ENCODE measurements around the gene NBPF3. TPM values are rescaled to one million over a fixed set of nuclear protein-coding genes. Genes with fewer than 3 reads are reported as not detected.

Gene NBPF3
- total and polyA plus RNA-seq, 4 experiments from 2014 or later: 4.2 to 14.3 (median 10.3) TPM

DNA sequence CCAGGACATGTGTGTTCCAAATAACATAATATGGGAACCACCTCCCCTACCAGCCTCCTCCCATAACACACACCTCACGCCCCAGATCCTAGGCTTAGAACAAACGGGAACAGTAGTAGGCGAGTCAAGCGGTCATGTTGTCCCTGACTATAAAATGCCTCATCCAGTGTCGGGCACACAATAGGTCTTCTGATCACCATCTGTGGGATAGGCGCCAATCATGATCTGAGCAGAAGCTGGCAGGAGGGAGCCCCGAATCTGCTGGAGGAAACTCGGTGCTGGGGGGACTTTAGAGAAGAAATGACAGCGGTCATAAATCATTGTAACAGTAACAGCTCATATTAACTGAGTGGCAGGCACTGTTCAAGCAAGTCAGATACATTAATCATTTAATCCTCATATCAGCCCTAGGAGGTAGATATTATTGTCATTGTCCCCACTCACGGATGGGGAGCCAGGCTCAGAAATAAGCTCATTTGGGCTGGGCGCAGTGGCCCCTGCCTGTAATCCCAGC, 82.6 kb downstream of the NBPF3 start:
- no peaks in the 10 kb centered on the region for H3K27me3 ChIP-seq (ENCODE audit: insufficient read depth, low read length)
- H3K4me3 ChIP-seq (ENCODE audit: low read length in 2 of 2): no peak overlapping the region
- ChIA-PET CTCF (ENCODE audit: partially characterized antibody) (no interaction called here), POLR2A (ENCODE audit: partially characterized antibody) (interaction anchor here (0.6 kb wide), 1 partner anchor 38 kb away, joined by 3 read pairs; no protein-coding TSS in a partner anchor)
- Mint-ChIP-seq H3K4me1 (no peaks in the 10 kb centered on the region), H3K36me3 (no peaks in the 10 kb centered on the region), H3K27ac (no peak overlapping the region), H3K4me3 (no peak overlapping the region), H3K9me3 (no peaks in the 10 kb centered on the region), H3K27me3 (peaks cover 0 to 2% of the 10 kb centered on the region in 2 donors)
- intact Hi-C loops (cut with micrococcal nuclease): no loop called here
- no peaks in the 10 kb centered on the region for H3K9me3 ChIP-seq (ENCODE audit: control insufficient read depth in 1 of 2, low read length in 2 of 2)
- no peak overlapping the region for H3K27ac ChIP-seq (ENCODE audit: low read depth, low read length)
- no peaks in the 10 kb centered on the region for H3K4me1 ChIP-seq (ENCODE audit: insufficient read depth, low read length)
- DNase-seq: no peak
- H3K36me3 ChIP-seq (ENCODE audit: insufficient read depth, low read length): no peaks in the 10 kb centered on the region

DNA sequence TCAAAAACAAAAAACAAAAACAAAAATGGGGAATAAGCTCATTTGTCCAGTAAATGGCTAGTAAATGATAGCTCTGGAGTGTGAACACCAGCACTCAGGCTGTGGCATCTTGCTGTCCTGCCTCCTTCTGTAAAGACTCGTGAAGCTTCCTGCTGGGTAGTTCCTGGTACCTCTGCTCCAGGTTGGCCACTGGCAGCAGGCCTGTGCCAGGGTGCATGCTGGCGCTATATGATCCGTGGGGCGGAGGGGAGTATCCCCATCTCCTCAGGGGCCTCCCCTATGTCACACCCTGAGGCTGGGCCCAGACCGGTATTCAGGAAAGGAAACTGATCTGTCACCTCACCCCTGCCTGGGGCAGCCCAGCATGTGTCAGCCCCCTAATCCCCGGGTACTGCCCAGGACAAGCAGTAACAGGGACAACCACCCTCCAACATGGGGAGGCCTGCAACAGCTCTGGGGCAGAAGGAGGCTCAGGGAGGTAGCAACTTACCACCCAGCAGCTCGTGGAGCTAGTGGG, 83.4 kb downstream of the NBPF3 start:
- H3K27me3 Mint-ChIP-seq: peaks cover 0 to 2% of the 10 kb centered on the region in 2 donors
- H3K27ac Mint-ChIP-seq: no peak overlapping the region
- no peaks in the 10 kb centered on the region for H3K4me1 Mint-ChIP-seq
- no peaks in the 10 kb centered on the region for H3K36me3 ChIP-seq (ENCODE audit: insufficient read depth, low read length)
- intact Hi-C loops (cut with micrococcal nuclease): no loop called here
- H3K9me3 Mint-ChIP-seq: no peaks in the 10 kb centered on the region
- H3K4me3 ChIP-seq (ENCODE audit: low read length in 2 of 2): no peak overlapping the region
- no peak overlapping the region for H3K4me3 Mint-ChIP-seq
- DNase-seq: no peak
- no peaks in the 10 kb centered on the region for H3K9me3 ChIP-seq (ENCODE audit: control insufficient read depth in 1 of 2, low read length in 2 of 2)
- no peaks in the 10 kb centered on the region for H3K36me3 Mint-ChIP-seq
- CTCF ChIA-PET (ENCODE audit: partially characterized antibody): no interaction called here
- H3K27ac ChIP-seq (ENCODE audit: low read depth, low read length): no peak overlapping the region
- no peaks in the 10 kb centered on the region for H3K4me1 ChIP-seq (ENCODE audit: insufficient read depth, low read length)
- POLR2A ChIA-PET (ENCODE audit: partially characterized antibody): no interaction called here
- H3K27me3 ChIP-seq (ENCODE audit: insufficient read depth, low read length): no peaks in the 10 kb centered on the region

DNA sequence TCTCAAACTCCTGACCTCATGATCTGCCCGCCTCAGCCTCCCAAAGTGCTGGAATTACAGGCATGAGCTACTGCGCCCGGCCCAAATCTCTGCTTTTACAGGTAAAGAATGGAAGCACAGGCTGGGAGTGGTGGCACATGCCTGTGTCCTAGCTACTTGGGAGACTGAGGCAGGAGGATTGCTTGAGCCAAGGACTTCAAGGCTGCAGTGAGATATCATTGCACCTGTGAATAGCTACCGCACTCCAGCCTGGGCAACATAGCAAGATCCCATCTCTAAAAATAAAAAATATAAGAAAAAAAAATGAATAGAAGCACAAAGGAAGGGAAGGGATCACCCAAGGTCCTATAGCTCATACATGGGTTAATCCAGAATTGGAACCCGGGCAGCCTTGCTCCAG, 84.3 kb downstream of the NBPF3 start:
- no peaks in the 10 kb centered on the region for H3K9me3 Mint-ChIP-seq
- Histone ChIP-seq H3K9me3 (ENCODE audit: control insufficient read depth in 1 of 2, low read length in 2 of 2) (no peaks in the 10 kb centered on the region), H3K36me3 (ENCODE audit: insufficient read depth, low read length) (no peaks in the 10 kb centered on the region), H3K27me3 (ENCODE audit: insufficient read depth, low read length) (no peaks in the 10 kb centered on the region), H3K27ac (ENCODE audit: low read depth, low read length) (no peak overlapping the region), H3K4me3 (ENCODE audit: low read length in 2 of 2) (no peak overlapping the region), H3K4me1 (ENCODE audit: insufficient read depth, low read length) (no peaks in the 10 kb centered on the region)
- DNase-seq: no peak
- POLR2A ChIA-PET (ENCODE audit: partially characterized antibody): no interaction called here
- no peak overlapping the region for H3K4me3 Mint-ChIP-seq
- intact Hi-C loops (cut with micrococcal nuclease): no loop called here
- no peak overlapping the region for H3K27ac Mint-ChIP-seq
- CTCF ChIA-PET (ENCODE audit: partially characterized antibody): no interaction called here
- H3K36me3 Mint-ChIP-seq: no peaks in the 10 kb centered on the region
- no peaks in the 10 kb centered on the region for H3K4me1 Mint-ChIP-seq
- H3K27me3 Mint-ChIP-seq: peaks cover 0 to 2% of the 10 kb centered on the region in 2 donors

DNA sequence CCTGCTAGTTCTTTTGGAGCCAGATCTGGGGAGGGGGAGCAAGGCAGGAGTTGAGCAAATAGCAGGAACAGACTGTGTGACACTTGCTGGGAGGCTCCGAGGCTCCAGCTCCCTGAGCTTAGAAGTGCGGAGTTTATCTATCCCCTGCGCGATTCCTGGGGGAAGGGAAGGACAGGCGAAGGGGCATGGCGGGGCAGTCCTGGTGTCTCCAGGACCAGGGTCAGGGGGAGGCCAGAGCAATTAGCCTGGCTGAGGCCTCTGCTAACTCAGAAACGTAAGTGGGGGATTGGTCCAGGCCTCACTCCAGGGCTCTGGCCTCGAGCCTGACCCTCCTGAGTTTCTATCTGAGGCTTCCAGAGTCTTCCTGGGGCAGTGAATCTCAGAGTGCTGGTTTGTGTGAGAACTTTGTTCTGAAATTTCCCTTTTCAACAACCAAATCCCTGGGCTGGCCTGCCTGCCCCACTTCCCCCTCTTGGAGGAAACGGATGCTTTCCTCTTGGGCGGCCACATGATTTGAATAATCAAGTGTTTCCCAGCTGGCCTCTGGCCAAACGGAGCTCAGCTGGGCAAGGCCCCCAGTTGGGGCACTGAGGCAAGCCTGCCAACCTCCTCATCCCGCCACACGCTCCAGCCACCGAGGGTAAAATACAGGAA, 84.9 kb downstream of the NBPF3 start:
- ChIA-PET CTCF (ENCODE audit: partially characterized antibody) (no interaction called here), POLR2A (ENCODE audit: partially characterized antibody) (no interaction called here)
- Histone ChIP-seq H3K9me3 (ENCODE audit: control insufficient read depth in 1 of 2, low read length in 2 of 2) (no peaks in the 10 kb centered on the region), H3K4me1 (ENCODE audit: insufficient read depth, low read length) (no peaks in the 10 kb centered on the region), H3K36me3 (ENCODE audit: insufficient read depth, low read length) (no peaks in the 10 kb centered on the region), H3K27me3 (ENCODE audit: insufficient read depth, low read length) (no peaks in the 10 kb centered on the region), H3K4me3 (ENCODE audit: low read length in 2 of 2) (no peak overlapping the region), H3K27ac (ENCODE audit: low read depth, low read length) (no peak overlapping the region)
- Mint-ChIP-seq H3K9me3 (no peaks in the 10 kb centered on the region), H3K36me3 (no peaks in the 10 kb centered on the region), H3K4me3 (no peak overlapping the region), H3K4me1 (no peaks in the 10 kb centered on the region), H3K27me3 (peaks cover 0 to 2% of the 10 kb centered on the region in 2 donors), H3K27ac (no peak overlapping the region)
- intact Hi-C loops (cut with micrococcal nuclease): no loop called here
- DNase-seq: no peak

DNA sequence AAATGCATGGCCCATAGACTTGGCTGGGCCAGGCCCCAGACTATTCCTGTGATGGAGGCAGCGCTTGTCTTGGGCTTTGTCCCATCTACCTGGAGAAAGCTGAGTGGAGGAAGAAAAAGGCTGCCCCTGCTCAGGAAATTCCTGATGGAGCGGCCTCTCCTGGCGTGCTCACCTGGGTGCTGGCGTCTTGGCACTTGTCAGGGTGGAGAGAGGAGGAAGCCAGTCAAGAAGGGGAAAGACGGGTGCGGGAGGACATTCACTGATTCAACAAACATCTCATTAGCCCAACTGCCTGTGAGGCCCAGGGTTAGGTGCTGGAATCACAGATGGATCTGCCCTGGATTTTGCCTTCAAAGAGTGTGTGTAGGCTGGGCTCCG, 85.4 kb downstream of the NBPF3 start:
- H3K4me1 Mint-ChIP-seq: no peaks in the 10 kb centered on the region
- CTCF ChIA-PET (ENCODE audit: partially characterized antibody): no interaction called here
- no peaks in the 10 kb centered on the region for H3K9me3 ChIP-seq (ENCODE audit: control insufficient read depth in 1 of 2, low read length in 2 of 2)

DNA sequence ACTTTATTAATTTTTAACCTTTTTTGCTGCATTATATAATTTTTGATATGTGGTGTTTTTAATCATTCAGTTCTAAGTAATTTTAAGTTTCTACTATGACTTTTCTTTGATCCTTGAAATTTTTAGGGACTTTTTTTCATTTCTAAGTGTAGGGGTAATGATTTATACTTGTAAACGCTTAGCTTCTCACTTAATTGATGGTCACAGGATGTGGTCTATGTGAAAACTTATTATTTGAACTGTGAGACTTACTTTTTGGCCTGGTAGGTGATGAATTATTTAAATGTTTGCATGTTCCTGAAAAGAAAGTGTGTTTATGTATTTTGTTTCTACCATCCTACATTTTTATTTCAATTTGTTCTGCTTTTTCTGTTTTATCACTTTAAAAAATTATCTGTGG, 86.5 kb downstream of the NBPF3 start:
- H3K27ac ChIP-seq (ENCODE audit: low read depth, low read length): no peak overlapping the region
- no peaks in the 10 kb centered on the region for H3K36me3 ChIP-seq (ENCODE audit: insufficient read depth, low read length)
- intact Hi-C loops (cut with micrococcal nuclease): no loop called here
- H3K4me1 ChIP-seq (ENCODE audit: insufficient read depth, low read length): no peaks in the 10 kb centered on the region
- H3K9me3 ChIP-seq (ENCODE audit: control insufficient read depth in 1 of 2, low read length in 2 of 2): no peaks in the 10 kb centered on the region
- Mint-ChIP-seq H3K4me1 (no peaks in the 10 kb centered on the region), H3K36me3 (no peaks in the 10 kb centered on the region), H3K27ac (no peak overlapping the region), H3K4me3 (no peak overlapping the region), H3K27me3 (peaks cover 2 to 12% of the 10 kb centered on the region in 2 donors), H3K9me3 (no peaks in the 10 kb centered on the region)
- ChIA-PET CTCF (ENCODE audit: partially characterized antibody) (no interaction called here), POLR2A (ENCODE audit: partially characterized antibody) (no interaction called here)
- DNase-seq: no peak
- no peak overlapping the region for H3K4me3 ChIP-seq (ENCODE audit: low read length in 2 of 2)
- H3K27me3 ChIP-seq (ENCODE audit: insufficient read depth, low read length): no peaks in the 10 kb centered on the region

More for the DNA sequence above, 85.4 kb downstream of the NBPF3 start:
- Mint-ChIP-seq H3K27ac (no peak overlapping the region), H3K4me3 (no peak overlapping the region), H3K27me3 (peaks cover 0 to 7% of the 10 kb centered on the region in 2 donors), H3K36me3 (no peaks in the 10 kb centered on the region), H3K9me3 (no peaks in the 10 kb centered on the region)
- Histone ChIP-seq H3K4me3 (ENCODE audit: low read length in 2 of 2) (no peak overlapping the region), H3K27me3 (ENCODE audit: insufficient read depth, low read length) (no peaks in the 10 kb centered on the region), H3K36me3 (ENCODE audit: insufficient read depth, low read length) (no peaks in the 10 kb centered on the region), H3K4me1 (ENCODE audit: insufficient read depth, low read length) (no peaks in the 10 kb centered on the region), H3K27ac (ENCODE audit: low read depth, low read length) (no peak overlapping the region)
- POLR2A ChIA-PET (ENCODE audit: partially characterized antibody): no interaction called here
- no peak for DNase-seq
- intact Hi-C loops (cut with micrococcal nuclease): no loop called here

DNA sequence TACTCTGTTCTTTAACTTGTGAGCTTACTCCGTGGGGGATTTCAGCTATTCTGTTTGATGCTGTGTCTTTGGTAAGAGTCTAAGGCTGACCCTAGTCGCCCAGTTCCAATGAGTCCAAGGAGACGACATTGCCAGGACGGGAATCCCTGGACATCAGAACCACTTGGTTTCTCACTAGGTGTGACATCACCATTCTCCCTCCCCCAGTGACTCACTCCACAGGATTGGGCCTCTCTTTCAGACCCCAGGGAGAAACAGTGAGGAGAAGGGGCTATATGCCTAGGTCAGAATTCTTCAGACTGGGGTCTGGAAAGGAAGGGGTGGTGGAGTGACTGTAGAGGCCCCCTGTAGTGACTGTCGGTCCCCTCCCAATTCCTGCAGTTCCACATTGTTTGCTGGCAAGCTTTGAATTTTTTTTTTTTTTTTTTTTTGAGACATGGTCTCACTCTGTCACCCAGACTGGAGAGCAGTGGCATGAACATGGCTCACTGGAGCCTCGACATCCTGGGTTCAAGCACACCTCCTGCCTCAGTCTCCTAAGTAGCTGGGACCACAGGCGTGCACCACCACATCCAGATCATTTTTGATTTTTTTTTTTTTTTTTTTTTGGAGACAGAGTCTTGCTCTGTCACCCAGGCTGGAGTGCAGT, 90.6 kb downstream of the NBPF3 start:
- peak overlapping the region in 1 of 7 donors; percentile 47 for H3K27ac Mint-ChIP-seq
- peaks cover 6 to 23% of the 10 kb centered on the region in 2 donors for H3K27me3 Mint-ChIP-seq
- ChIA-PET CTCF (ENCODE audit: partially characterized antibody) (interaction anchor here (0.6 kb wide), 1 partner anchor 9 kb away, joined by 3 read pairs; no protein-coding TSS in a partner anchor), POLR2A (ENCODE audit: partially characterized antibody) (no interaction called here)
- intact Hi-C loops (cut with micrococcal nuclease): no loop called here
- DNase-seq: no peak
- H3K36me3 Mint-ChIP-seq: no peaks in the 10 kb centered on the region
- Histone ChIP-seq H3K4me3 (ENCODE audit: low read length in 2 of 2) (no peak overlapping the region), H3K27ac (ENCODE audit: low read depth, low read length) (no peak overlapping the region), H3K36me3 (ENCODE audit: insufficient read depth, low read length) (no peaks in the 10 kb centered on the region), H3K4me1 (ENCODE audit: insufficient read depth, low read length) (no peaks in the 10 kb centered on the region), H3K27me3 (ENCODE audit: insufficient read depth, low read length) (no peaks in the 10 kb centered on the region), H3K9me3 (ENCODE audit: control insufficient read depth in 1 of 2, low read length in 2 of 2) (no peaks in the 10 kb centered on the region)
- H3K4me1 Mint-ChIP-seq: peaks cover 0 to 1% (median 0%) of the 10 kb centered on the region in 4 donors
- H3K9me3 Mint-ChIP-seq: no peaks in the 10 kb centered on the region
- no peak overlapping the region for H3K4me3 Mint-ChIP-seq
